ENCODE data around the gene WDR33.

Gene WDR33

DNA sequence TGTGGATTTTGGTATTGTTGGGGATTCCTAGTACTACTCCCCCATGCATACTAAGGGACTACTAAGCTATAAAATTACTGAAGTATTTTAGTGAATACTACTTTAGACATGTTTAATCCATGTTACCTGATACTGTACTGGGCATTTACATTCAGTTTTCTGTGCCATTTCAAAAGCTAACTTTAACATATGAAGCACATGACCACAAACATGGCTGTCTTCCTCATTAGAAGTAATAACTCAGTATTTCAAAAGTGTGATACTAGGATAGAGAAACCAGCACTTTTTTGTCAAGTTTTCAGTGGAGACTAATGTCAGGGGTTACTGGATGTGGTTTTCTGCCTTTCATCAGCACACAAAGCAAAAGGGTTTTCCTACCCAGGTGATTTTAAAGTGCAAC is 27.9 kb downstream of the WDR33 start (continued):
- no peak for TF ChIP-seq ZNF692 (tag by site-specific recombination; IDR thresholded peaks at IDR 0.05)

DNA sequence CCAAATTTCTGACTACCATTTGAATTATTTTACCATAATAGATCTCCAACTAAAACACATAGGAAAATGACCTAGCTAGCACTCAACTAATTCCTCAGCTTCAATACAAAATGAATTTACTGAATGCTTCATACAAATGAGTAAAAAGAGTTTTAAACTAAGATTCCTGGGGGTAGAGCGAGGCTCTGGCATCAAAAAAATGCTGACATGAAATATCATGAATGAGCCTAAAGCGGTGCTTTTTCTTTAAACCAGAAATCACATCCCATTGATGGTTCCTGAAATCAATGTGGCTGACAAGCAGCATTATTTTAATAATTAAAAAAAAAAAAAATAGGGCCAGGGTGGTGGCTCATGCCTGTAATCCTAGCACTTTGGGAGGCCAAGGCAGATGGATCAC is 32.1 kb downstream of the WDR33 start:
- Histone ChIP-seq H3K9me3 (ENCODE audit: control insufficient read depth, insufficient read depth, low read depth, low read length) (no peaks in the 10 kb centered on the region), H3K36me3 (ENCODE audit: control insufficient read depth in 2 of 2, insufficient read depth in 1 of 2, low read length in 2 of 2) (peaks cover 0 to 4% of the 10 kb centered on the region in 2 experiments; a peak in 1 of 3 replicates), H3K27ac (ENCODE audit: extremely low read depth, low read depth, low read length) (no peak overlapping the region), H3K4me1 (ENCODE audit: control insufficient read depth, insufficient read depth, low read length) (peaks cover 3% of the 10 kb centered on the region), H3K4me3 (ENCODE audit: low read depth, low read length) (no peak overlapping the region)
- ChIA-PET POLR2A (no interaction called here), CTCF (no interaction called here)
- TF ChIP-seq ZNF777 (tag by site-specific recombination; IDR thresholded peaks at IDR 0.05; ENCODE audit: borderline replicate concordance) (no peak), ZNF596 (tag by site-specific recombination; IDR thresholded peaks at IDR 0.05) (no peak)

- Histone ChIP-seq H3K9me3 (ENCODE audit: control insufficient read depth, insufficient read depth, low read depth, low read length) (no peaks in the 10 kb centered on the region), H3K4me1 (ENCODE audit: control insufficient read depth, insufficient read depth, low read length) (peaks cover 3% of the 10 kb centered on the region), H3K4me3 (ENCODE audit: low read depth, low read length) (no peak overlapping the region), H3K36me3 (ENCODE audit: control insufficient read depth in 2 of 2, insufficient read depth in 1 of 2, low read length in 2 of 2) (peaks cover 0 to 4% of the 10 kb centered on the region in 2 experiments; a peak in 1 of 3 replicates), H3K27ac (ENCODE audit: extremely low read depth, low read depth, low read length) (no peak overlapping the region)
- no peak for TF ChIP-seq ZXDB (tag by site-specific recombination; IDR thresholded peaks at IDR 0.05)
- TF ChIP-seq ZNF184 (tag by site-specific recombination; IDR thresholded peaks at IDR 0.05), result no peak
- TF ChIP-seq ZNF366 (tag by site-specific recombination; conservative IDR thresholded peaks at IDR 0.05), result no peak
- POLR2A ChIA-PET, result no interaction called here
- CTCF ChIA-PET, result no interaction called here
Measured at GRCh38 chr2:127778447-127778846, 32.5 kb downstream of the WDR33 start.

GRCh38 chr2:127776122-127776780 is 34.7 kb downstream of the WDR33 start:
- no peak overlapping the region for H3K27ac ChIP-seq (ENCODE audit: extremely low read depth, low read depth, low read length)
- CTCF ChIA-PET, result interaction anchor here (0.6 kb wide), 1 partner anchor 19 kb away, joined by 3 read pairs; no protein-coding TSS in a partner anchor
- peaks cover 6% of the 10 kb centered on the region for H3K4me1 ChIP-seq (ENCODE audit: control insufficient read depth, insufficient read depth, low read length)
- H3K36me3 ChIP-seq (ENCODE audit: control insufficient read depth in 2 of 2, insufficient read depth in 1 of 2, low read length in 2 of 2), result no peaks in the 10 kb centered on the region; a peak in 1 of 3 replicates
- POLR2A ChIA-PET, result no interaction called here
- no peak overlapping the region for H3K4me3 ChIP-seq (ENCODE audit: low read depth, low read length)
- no peaks in the 10 kb centered on the region for H3K9me3 ChIP-seq (ENCODE audit: control insufficient read depth, insufficient read depth, low read depth, low read length)
- TF ChIP-seq ZNF350 (tag by site-specific recombination; IDR thresholded peaks at IDR 0.05) (no peak), ATF2 (tag by site-specific recombination; IDR thresholded peaks at IDR 0.05; ENCODE audit: low read depth) (no peak), ZNF426 (tag by site-specific recombination; IDR thresholded peaks at IDR 0.05) (no peak), ZNF501 (tag by site-specific recombination; IDR thresholded peaks at IDR 0.05) (no peak), HOXC10 (CRISPR knock-in tag; IDR thresholded peaks at IDR 0.05) (no peak), SCRT1 (tag by site-specific recombination; IDR thresholded peaks at IDR 0.05; ENCODE audit: borderline replicate concordance) (no peak), ZBTB8A (tag by site-specific recombination; IDR thresholded peaks at IDR 0.05) (no peak), MZF1 (tag by site-specific recombination; IDR thresholded peaks at IDR 0.05; ENCODE audit: borderline replicate concordance) (no peak), ZNF555 (tag by site-specific recombination; conservative IDR thresholded peaks at IDR 0.05) (no peak), ZSCAN23 (tag by site-specific recombination; IDR thresholded peaks at IDR 0.05) (no peak), SP7 (tag by site-specific recombination; IDR thresholded peaks at IDR 0.05) (no peak), ZNF701 (tag by site-specific recombination; IDR thresholded peaks at IDR 0.05) (no peak), PRDM1 (tag by site-specific recombination; IDR thresholded peaks at IDR 0.05) (no peak), ZNF140 (tag by site-specific recombination; IDR thresholded peaks at IDR 0.05) (no peak), ZNF776 (tag by site-specific recombination; IDR thresholded peaks at IDR 0.05; ENCODE audit: borderline replicate concordance) (no peak), ZNF596 (tag by site-specific recombination; IDR thresholded peaks at IDR 0.05) (no peak)
- TF ChIP-seq, protein P1, sequence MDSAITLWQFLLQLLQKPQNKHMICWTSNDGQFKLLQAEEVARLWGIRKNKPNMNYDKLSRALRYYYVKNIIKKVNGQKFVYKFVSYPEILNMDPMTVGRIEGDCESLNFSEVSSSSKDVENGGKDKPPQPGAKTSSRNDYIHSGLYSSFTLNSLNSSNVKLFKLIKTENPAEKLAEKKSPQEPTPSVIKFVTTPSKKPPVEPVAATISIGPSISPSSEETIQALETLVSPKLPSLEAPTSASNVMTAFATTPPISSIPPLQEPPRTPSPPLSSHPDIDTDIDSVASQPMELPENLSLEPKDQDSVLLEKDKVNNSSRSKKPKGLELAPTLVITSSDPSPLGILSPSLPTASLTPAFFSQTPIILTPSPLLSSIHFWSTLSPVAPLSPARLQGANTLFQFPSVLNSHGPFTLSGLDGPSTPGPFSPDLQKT (IDR thresholded peaks at IDR 0.05; ENCODE audit: borderline replicate concordance, low read depth, low read length), result no peak
- TF ChIP-seq, protein P2, sequence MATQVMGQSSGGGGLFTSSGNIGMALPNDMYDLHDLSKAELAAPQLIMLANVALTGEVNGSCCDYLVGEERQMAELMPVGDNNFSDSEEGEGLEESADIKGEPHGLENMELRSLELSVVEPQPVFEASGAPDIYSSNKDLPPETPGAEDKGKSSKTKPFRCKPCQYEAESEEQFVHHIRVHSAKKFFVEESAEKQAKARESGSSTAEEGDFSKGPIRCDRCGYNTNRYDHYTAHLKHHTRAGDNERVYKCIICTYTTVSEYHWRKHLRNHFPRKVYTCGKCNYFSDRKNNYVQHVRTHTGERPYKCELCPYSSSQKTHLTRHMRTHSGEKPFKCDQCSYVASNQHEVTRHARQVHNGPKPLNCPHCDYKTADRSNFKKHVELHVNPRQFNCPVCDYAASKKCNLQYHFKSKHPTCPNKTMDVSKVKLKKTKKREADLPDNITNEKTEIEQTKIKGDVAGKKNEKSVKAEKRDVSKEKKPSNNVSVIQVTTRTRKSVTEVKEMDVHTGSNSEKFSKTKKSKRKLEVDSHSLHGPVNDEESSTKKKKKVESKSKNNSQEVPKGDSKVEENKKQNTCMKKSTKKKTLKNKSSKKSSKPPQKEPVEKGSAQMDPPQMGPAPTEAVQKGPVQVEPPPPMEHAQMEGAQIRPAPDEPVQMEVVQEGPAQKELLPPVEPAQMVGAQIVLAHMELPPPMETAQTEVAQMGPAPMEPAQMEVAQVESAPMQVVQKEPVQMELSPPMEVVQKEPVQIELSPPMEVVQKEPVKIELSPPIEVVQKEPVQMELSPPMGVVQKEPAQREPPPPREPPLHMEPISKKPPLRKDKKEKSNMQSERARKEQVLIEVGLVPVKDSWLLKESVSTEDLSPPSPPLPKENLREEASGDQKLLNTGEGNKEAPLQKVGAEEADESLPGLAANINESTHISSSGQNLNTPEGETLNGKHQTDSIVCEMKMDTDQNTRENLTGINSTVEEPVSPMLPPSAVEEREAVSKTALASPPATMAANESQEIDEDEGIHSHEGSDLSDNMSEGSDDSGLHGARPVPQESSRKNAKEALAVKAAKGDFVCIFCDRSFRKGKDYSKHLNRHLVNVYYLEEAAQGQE (tag by site-specific recombination; IDR thresholded peaks at IDR 0.05), result no peak

All from HEK293 (cell line).